Loucy (cell line): ENCODE results near the gene DKK2.

Source experiments
- EZH2phosphoT487 ChIP-seq: fragments of 200-600 bp; IDR thresholded peaks from 2 replicates; pipeline ENCODE4 v1.6.1; 2018; ENCODE audit warnings: antibody characterized with exemption, mild to moderate bottlenecking, moderate library complexity, borderline replicate concordance
- TF ChIP-seq, protein P1 (sequence below): fragments of 200-600 bp; sonication (generic); conservative IDR thresholded peaks from 2 replicates; pipeline ENCODE4 v1.5.1; 2014; ENCODE audit warnings: mild to moderate bottlenecking, antibody characterized with exemption, low read length

DNA sequence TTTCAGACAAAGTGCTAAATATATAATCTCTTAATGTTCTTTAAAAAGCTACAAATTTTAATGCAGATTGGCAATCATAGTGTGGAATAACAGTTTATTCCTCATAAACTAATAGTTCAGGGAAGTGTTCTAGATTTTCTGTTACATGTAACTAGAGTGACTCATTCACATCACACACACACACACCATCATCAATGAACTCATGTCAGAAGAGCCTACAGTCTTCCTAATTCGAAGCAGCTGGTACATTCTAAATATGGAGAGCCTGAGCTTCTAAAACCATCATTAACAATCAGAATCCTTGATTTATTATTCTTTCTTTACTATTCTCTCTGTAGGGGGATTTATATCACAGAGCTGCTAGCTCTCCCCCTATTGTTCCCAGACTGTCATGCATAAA, 49.6 kb downstream of the DKK2 start:
- TF ChIP-seq, protein P1, sequence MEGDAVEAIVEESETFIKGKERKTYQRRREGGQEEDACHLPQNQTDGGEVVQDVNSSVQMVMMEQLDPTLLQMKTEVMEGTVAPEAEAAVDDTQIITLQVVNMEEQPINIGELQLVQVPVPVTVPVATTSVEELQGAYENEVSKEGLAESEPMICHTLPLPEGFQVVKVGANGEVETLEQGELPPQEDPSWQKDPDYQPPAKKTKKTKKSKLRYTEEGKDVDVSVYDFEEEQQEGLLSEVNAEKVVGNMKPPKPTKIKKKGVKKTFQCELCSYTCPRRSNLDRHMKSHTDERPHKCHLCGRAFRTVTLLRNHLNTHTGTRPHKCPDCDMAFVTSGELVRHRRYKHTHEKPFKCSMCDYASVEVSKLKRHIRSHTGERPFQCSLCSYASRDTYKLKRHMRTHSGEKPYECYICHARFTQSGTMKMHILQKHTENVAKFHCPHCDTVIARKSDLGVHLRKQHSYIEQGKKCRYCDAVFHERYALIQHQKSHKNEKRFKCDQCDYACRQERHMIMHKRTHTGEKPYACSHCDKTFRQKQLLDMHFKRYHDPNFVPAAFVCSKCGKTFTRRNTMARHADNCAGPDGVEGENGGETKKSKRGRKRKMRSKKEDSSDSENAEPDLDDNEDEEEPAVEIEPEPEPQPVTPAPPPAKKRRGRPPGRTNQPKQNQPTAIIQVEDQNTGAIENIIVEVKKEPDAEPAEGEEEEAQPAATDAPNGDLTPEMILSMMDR: no peak
- no peak for TF ChIP-seq EZH2phosphoT487
